ENCODE results near the gene ARL6IP1. TPM values are rescaled to one million over a fixed set of nuclear protein-coding genes. Genes with fewer than 3 reads are reported as not detected.

Gene ARL6IP1
- total and polyA plus RNA-seq, 2 of the 13 experiments (the other 11 are each of a cell fraction or from before 2014, with no cell fraction given) = 263 to 373 TPM

GRCh38 chr16:18800775-18801144 lies 589 bp downstream of the ARL6IP1 start:
- Histone ChIP-seq H3K4me3 (replicated peaks in 1 of 3; ENCODE audit: insufficient read depth in 1 of 3, low read depth in 2 of 3, low read length in 3 of 3) (peak overlapping the region; percentile 88 to 100 (median 95)), H3K27me3 (ENCODE audit: control insufficient read depth in 1 of 2, insufficient read depth in 2 of 2, low read length in 2 of 2) (no peaks in the 10 kb centered on the region; a peak in 1 of 5 replicates), H3K4me2 (ENCODE audit: low read depth, low read length) (peak overlapping the region; percentile 92), H2AFZ (ENCODE audit: low read length) (no peak overlapping the region), H3K79me2 (ENCODE audit: insufficient read depth, low read length) (peaks cover 53% of the 10 kb centered on the region), H3K27ac (ENCODE audit: extremely low read length, insufficient read depth, low read length) (peak overlapping the region; percentile 82), H3K9me3 (ENCODE audit: low read length) (no peaks in the 10 kb centered on the region), H3K4me1 (ENCODE audit: insufficient read depth, low read length) (peaks cover 71% of the 10 kb centered on the region), H4K20me1 (ENCODE audit: insufficient read depth, low read length) (peaks cover 24% of the 10 kb centered on the region), H3K36me3 (replicated peaks in 1 of 2; ENCODE audit: control insufficient read depth in 1 of 2, insufficient read depth in 2 of 2, low read length in 2 of 2) (peaks cover 0 to 19% of the 10 kb centered on the region in 2 experiments; a peak in 3 of 5 replicates), H3K9ac (ENCODE audit: insufficient read depth, low read depth, low read length) (peak overlapping the region; percentile 97)
- TSS peak; percentile 58 for BruUV-seq (replicated peaks)
- no peak for DNase-seq (ENCODE audit: low spot score)
- POLR2A ChIA-PET = interaction anchor here (1.0 to 8.9 kb wide), 12 partner anchors 12 to 267 kb away, joined by 3 to 545 read pairs (median 8); partner anchors contain the start of genes COQ7, RPS15A and SMG1
- no peak for FAIRE-seq
- ATAC-seq = peak; percentile 39
- in situ Hi-C loops (cut with HindIII; ENCODE audit: extremely low pct_ligation_motif_present, low pct_unique_long_range_greater_than_20kb) (no loop called here), intact Hi-C loops (cut with micrococcal nuclease; ENCODE audit: unreplicated experiment) (loop anchor here (1.0 to 5.0 kb wide), 4 partner anchors 10 to 266 kb away; partner anchors contain the start of genes COQ7 and RPS15A)
- 0% methylated on average over 15 of the region's 15 CpGs for whole genome bisulfite sequencing (ENCODE audit: low lambda C conversion rate)
- CTCF ChIA-PET (ENCODE audit: low intra/inter-chr PET ratio, low total read pairs) = interaction anchor here (1.5 kb wide), 1 partner anchor 168 kb away, joined by 11 read pairs; no protein-coding TSS in a partner anchor
- no peak for TF ChIP-seq ZSCAN9 (CRISPR knock-in tag; IDR thresholded peaks at IDR 0.05; ENCODE audit: borderline replicate concordance)
- no peak for TF ChIP-seq HNRNPH1 (optimal IDR thresholded peaks at IDR 0.05; ENCODE audit: low read depth, low read length)
- no peak for TF ChIP-seq HIVEP1 (CRISPR knock-in tag; IDR thresholded peaks at IDR 0.05)
- TF ChIP-seq ZNF101 (CRISPR knock-in tag; IDR thresholded peaks at IDR 0.05; ENCODE audit: borderline replicate concordance, low read depth) = peak; percentile 75; the same call in 1 of the 2 replicates
- no peak for TF ChIP-seq FOXP1 (IDR thresholded peaks at IDR 0.05)
- TF ChIP-seq FOXP1 (CRISPR knock-in tag; IDR thresholded peaks at IDR 0.05) = no peak
- no peak for TF ChIP-seq MLLT10 (CRISPR knock-in tag; IDR thresholded peaks at IDR 0.05)
- TF ChIP-seq ZNF510 (CRISPR knock-in tag; IDR thresholded peaks at IDR 0.05; ENCODE audit: low read depth) = no peak
- no peak for TF ChIP-seq ZNF33B (CRISPR knock-in tag; IDR thresholded peaks at IDR 0.05)
- TF ChIP-seq KAT8 (CRISPR knock-in tag; IDR thresholded peaks at IDR 0.05) = no peak
- no peak for TF ChIP-seq ZNF253 (CRISPR knock-in tag; IDR thresholded peaks at IDR 0.05; ENCODE audit: borderline replicate concordance)
- no peak for TF ChIP-seq DMAP1 (CRISPR knock-in tag; IDR thresholded peaks at IDR 0.05)
- TF ChIP-seq ZBTB34 (CRISPR knock-in tag; IDR thresholded peaks at IDR 0.05) = no peak
- TF ChIP-seq ZNF691 (CRISPR knock-in tag; IDR thresholded peaks at IDR 0.05; ENCODE audit: borderline replicate concordance, low read depth) = no peak
- no peak for TF ChIP-seq ZFAT (CRISPR knock-in tag; conservative IDR thresholded peaks at IDR 0.05)
- TF ChIP-seq ZNF709 (CRISPR knock-in tag; IDR thresholded peaks at IDR 0.05) = no peak
- no peak for TF ChIP-seq ARID4A (CRISPR knock-in tag; IDR thresholded peaks at IDR 0.05; ENCODE audit: borderline replicate concordance)
- no peak for TF ChIP-seq ZNF317 (CRISPR knock-in tag; IDR thresholded peaks at IDR 0.05)
